Measurements from ENCODE around the gene PPP2R2B. TPM values are rescaled to one million over a fixed set of nuclear protein-coding genes. Genes with fewer than 3 reads are reported as not detected.

Gene PPP2R2B
- total RNA-seq, 1 experiment from 2014 or later, result not detected

DNA sequence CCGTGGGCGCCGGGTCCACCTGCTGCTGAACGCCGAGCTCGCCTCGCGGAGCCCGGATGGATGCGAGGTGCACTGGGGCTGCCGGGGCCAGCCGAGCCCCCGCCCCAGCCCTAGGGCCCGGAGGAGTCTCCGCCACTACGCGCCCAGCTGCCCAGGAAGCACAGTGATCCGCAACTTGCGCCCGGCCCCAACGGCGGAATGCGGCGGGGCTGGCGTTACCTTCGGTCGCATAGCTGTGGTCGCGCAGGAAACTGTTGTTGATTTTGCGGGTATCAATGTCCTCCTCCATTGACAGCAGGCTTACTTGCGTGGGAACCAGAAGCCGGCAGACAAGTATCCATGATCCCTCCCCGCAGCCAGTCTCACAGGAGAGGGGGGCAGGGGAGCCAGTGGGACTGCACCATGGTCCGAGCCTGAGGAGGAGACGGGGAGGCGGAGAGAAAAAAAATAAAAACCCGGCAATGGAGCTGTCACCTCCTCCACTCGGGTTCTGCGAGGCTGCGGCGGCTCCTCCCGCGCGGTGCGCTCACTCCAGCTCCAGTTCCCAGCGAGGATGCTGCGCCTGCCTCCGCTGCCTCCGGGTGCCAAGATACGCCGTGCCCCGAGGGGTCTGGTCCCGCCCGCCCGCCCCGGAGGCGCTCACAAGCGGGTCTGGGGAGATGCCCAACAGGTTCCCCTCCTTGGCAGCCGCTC lies 628 bp downstream of the PPP2R2B start:
- peak overlapping the region; percentile 36 for H3K4me3 ChIP-seq (ENCODE audit: low read depth, low read length, poor library complexity, severe bottlenecking)
- H3K27ac ChIP-seq (ENCODE audit: low read depth, low read length, poor library complexity, severe bottlenecking), result no peak overlapping the region
- H3K9me3 ChIP-seq (ENCODE audit: low read depth, low read length, poor library complexity, severe bottlenecking), result no peaks in the 10 kb centered on the region
- BruUV-seq (replicated peaks), result no TSS peak
- CTCF ChIA-PET, result no interaction called here
- peak; percentile 9 for DNase-seq (ENCODE audit: low spot score)
- H3K4me1 ChIP-seq (ENCODE audit: insufficient read depth, low read length, poor library complexity, severe bottlenecking), result peaks cover 4% of the 10 kb centered on the region
- intact Hi-C loops (cut with micrococcal nuclease; ENCODE audit: unreplicated experiment), result no loop called here
- H3K27me3 ChIP-seq (replicated peaks; ENCODE audit: insufficient read depth, low read depth, low read length, poor library complexity), result peaks cover 76% of the 10 kb centered on the region
- TF ChIP-seq CTCF (conservative IDR thresholded peaks at IDR 0.05; ENCODE audit: low read depth, low read length) (no peak), EZH2 (IDR thresholded peaks at IDR 0.05; ENCODE audit: borderline replicate concordance, low read depth, low read length, poor library complexity, severe bottlenecking) (peak; percentile 77)
- H3K36me3 ChIP-seq (ENCODE audit: insufficient read depth, low read length, poor library complexity, severe bottlenecking), result no peaks in the 10 kb centered on the region
- POLR2A ChIA-PET (ENCODE audit: low non-redundant PET), result no interaction called here

DNA sequence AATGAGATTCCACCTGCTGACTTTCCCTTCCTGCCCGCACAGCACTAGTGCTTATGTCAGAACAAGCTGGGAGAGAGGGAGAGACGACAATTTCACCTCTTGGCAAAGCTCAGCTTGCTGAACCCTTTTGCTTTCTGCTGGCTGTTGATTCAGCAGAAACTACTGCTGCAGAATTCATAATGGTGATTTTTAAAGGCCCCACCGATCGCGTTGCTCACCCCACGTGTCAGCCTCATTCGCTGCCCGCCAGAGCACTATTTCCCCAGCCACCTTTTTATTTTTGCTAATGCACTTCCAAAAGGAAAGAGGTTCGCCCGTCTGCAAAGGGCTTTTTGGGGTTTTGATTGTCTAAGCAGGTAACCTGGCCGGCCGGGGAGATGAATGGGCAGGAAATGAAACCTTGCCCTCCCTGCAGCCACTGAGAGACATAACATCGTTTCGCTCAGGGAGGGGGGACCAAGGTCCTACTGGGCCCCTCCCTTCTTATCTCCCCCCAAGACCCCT lies 1.3 kb downstream of the PPP2R2B start:
- H3K9me3 ChIP-seq (ENCODE audit: low read depth, low read length, poor library complexity, severe bottlenecking), result no peaks in the 10 kb centered on the region
- ChIA-PET CTCF (no interaction called here), POLR2A (ENCODE audit: low non-redundant PET) (no interaction called here)
- H3K27me3 ChIP-seq (replicated peaks; ENCODE audit: insufficient read depth, low read depth, low read length, poor library complexity), result peaks cover 79% of the 10 kb centered on the region
- TF ChIP-seq CTCF (conservative IDR thresholded peaks at IDR 0.05; ENCODE audit: low read depth, low read length) (no peak), EZH2 (IDR thresholded peaks at IDR 0.05; ENCODE audit: borderline replicate concordance, low read depth, low read length, poor library complexity, severe bottlenecking) (no peak)
- BruUV-seq (replicated peaks), result no TSS peak
- no peaks in the 10 kb centered on the region for H3K36me3 ChIP-seq (ENCODE audit: insufficient read depth, low read length, poor library complexity, severe bottlenecking)
- H3K4me3 ChIP-seq (ENCODE audit: low read depth, low read length, poor library complexity, severe bottlenecking), result no peak overlapping the region
- peaks cover 4% of the 10 kb centered on the region for H3K4me1 ChIP-seq (ENCODE audit: insufficient read depth, low read length, poor library complexity, severe bottlenecking)
- intact Hi-C loops (cut with micrococcal nuclease; ENCODE audit: unreplicated experiment), result no loop called here
- H3K27ac ChIP-seq (ENCODE audit: low read depth, low read length, poor library complexity, severe bottlenecking), result no peak overlapping the region
- no peak for DNase-seq (ENCODE audit: low spot score)

DNA sequence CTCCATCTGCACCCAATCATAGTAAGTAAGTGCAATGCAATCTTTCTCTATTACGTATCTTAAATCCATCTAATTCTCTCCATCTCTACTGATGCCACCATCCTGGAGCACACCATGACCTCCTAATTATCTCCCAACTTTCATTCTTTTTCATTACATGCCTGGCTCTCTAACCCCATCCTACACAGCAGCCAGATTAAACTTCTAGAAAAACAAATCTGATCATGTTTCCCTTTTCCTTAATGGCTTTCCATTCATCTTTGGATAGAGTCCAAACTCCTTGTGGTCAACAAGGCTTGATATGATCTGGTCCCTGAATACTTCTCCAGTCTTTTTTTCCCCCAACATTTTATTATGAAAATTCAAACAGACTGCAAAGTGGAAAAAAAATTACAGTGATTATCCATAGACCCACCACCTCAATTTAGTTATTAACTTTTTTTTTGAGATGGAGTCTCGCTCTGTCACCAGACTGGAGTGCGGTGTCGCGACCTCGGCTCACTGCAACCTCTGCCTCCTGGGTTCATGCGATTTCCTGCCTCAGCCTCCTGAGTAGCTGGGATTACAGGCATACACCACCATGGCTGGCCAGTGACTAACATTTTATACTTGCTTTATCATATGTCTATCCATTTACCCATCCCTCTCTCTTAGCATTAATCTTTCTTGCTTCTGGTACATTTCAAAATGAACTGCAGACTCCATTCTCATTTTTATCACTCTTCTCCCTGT lies 5.2 kb downstream of the PPP2R2B start:
- TF ChIP-seq EZH2 (IDR thresholded peaks at IDR 0.05; ENCODE audit: borderline replicate concordance, low read depth, low read length, poor library complexity, severe bottlenecking) (no peak), CTCF (conservative IDR thresholded peaks at IDR 0.05; ENCODE audit: low read depth, low read length) (no peak)
- intact Hi-C loops (cut with micrococcal nuclease; ENCODE audit: unreplicated experiment), result no loop called here
- BruUV-seq (replicated peaks), result no TSS peak
- Histone ChIP-seq H3K27me3 (replicated peaks; ENCODE audit: insufficient read depth, low read depth, low read length, poor library complexity) (peaks cover 61% of the 10 kb centered on the region), H3K4me3 (ENCODE audit: low read depth, low read length, poor library complexity, severe bottlenecking) (no peak overlapping the region), H3K27ac (ENCODE audit: low read depth, low read length, poor library complexity, severe bottlenecking) (no peak overlapping the region), H3K4me1 (ENCODE audit: insufficient read depth, low read length, poor library complexity, severe bottlenecking) (no peaks in the 10 kb centered on the region), H3K36me3 (ENCODE audit: insufficient read depth, low read length, poor library complexity, severe bottlenecking) (no peaks in the 10 kb centered on the region), H3K9me3 (ENCODE audit: low read depth, low read length, poor library complexity, severe bottlenecking) (no peaks in the 10 kb centered on the region)
- POLR2A ChIA-PET (ENCODE audit: low non-redundant PET), result no interaction called here
- DNase-seq (ENCODE audit: low spot score), result no peak
- CTCF ChIA-PET, result no interaction called here
